NCI-H187 (cell line): ENCODE measurements around the gene MASP2.
"Not testable (repeated sequence)": the region's sequence is repeated elsewhere in the genome, so short reads cannot be mapped to it uniquely, and the experiment has no call there.

ENCODE experiments used
- DNase-seq, 2 experiments: peaks; one replicate each; lab custom pipeline; 2025; lab: John Stamatoyannopoulos, UW

The MASP2 gene

GRCh38 chr1:11058595-11059154 is 11.6 kb upstream of the MASP2 start:
- DNase-seq = no peak

- no peak for DNase-seq
Measured at GRCh38 chr1:11058026-11058425, 11.0 kb upstream of the MASP2 start.

DNA sequence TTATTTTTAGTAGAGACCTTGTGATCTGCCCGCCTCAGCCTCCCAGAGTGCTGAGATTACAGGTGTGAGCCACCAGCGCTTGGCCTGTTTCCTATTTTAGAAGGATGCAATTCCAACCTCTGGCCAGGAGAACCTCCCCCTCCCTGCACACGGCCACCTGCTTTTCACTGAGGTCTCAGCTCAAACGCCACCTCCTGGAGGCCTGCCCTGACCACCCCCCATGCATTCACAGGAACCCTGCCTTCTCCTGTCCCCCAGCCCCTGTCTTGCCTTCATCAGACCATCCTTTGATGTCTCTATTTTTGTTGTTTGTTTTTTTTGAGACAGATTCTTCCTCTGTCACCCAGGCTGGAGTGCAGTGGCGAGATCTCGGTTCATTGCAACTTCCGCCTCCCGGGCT is 10.4 kb upstream of the MASP2 start:
- DNase-seq = no peak

- DNase-seq = no peak
Measured at GRCh38 chr1:11056504-11056903, 9.5 kb upstream of the MASP2 start.

GRCh38 chr1:11055676-11056075 is 8.6 kb upstream of the MASP2 start:
- no peak for DNase-seq

DNA sequence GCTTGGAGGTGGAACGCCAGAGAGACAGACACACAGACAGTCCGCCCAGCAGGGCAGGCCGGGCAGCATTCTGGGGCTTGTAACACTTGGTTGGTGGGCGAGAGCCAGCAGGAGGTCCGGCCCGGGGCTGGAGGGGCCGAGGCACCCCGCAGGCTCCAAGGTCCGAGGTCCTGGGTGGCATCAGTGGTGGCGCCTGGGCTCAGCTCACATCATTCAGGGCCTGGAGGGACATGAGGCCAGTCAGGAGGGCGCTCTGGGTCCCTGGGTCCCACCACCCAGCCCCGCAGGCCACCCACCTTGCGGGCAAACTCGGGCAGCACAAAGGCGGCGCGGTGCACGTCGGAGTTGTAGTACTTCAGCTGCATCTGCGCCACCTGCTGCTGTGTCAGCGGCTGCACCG is 7.6 kb upstream of the MASP2 start:
- no peak for DNase-seq

- DNase-seq = no peak
Measured at GRCh38 chr1:11054181-11054580, 7.1 kb upstream of the MASP2 start.

GRCh38 chr1:11053758-11054137 is 6.7 kb upstream of the MASP2 start:
- DNase-seq = no peak

DNA sequence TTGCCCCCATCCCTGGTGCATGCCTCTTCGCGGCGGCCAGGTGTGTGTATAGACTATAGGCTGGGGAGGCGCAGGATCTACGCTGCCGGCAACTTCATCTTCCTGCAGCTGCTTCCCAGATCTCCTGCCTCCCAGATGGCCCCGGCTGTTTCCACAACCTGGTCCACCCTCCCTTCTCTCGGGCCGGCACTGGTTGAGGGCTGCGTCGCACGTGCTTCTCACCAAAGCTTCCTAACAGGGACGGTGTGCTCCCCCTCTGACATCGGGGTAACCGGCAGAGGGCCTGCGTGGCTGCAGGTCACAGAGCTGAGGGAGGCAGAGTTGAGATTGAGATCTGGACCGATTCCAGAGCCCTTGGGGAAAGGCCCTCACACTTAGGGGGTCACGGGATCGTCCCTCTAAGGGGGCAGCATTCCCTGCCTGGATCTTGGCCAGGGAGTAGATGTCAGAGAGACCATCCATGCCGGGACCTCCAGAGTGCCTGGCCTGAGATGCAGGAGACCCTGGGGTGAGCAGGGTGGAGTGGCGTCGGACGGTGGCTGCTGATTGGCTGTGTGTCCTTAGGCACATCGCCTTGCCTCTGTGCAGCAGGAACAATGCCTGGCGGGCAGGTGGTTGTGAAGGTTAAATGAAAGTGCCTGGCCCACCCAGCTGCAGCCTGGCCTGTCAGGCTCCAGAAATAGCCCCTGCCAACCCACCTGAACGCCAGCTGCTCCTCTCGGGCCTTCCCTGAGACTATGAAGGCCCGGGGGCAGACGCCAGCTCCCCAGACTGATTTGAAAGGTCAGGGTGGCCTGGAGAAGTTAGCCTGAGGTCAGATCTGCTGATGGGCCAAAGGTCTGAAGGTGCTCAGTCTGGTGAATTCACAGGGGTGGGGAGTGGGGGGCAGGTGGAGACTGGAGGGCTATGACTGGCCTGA is 6.1 kb upstream of the MASP2 start:
- no peak for DNase-seq

GRCh38 chr1:11051781-11052511 is 4.9 kb upstream of the MASP2 start:
- DNase-seq = no peak

DNA sequence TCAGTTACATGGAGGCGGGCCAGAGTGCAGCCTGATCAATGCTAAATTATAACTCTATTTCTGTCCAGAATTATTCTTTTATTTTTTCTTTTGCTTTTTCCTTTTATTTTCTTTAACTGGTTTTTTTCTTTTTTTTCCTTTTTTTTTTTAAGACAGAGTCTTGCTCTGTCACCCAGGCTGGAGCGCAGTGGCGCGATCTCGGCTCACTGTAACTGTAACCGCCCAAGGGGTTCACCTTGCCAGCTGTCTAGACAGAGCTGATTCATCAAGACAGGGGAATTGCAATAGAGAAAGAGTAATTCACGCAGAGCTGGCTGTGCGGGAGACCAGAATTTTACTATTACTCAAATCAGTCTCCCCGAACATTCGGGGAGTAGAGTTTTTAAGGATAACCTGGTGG is 4.1 kb upstream of the MASP2 start:
- not testable (repeated sequence) for DNase-seq

GRCh38 chr1:11046270-11046566 is 821 bp downstream of the MASP2 start:
- DNase-seq = no peak

DNA sequence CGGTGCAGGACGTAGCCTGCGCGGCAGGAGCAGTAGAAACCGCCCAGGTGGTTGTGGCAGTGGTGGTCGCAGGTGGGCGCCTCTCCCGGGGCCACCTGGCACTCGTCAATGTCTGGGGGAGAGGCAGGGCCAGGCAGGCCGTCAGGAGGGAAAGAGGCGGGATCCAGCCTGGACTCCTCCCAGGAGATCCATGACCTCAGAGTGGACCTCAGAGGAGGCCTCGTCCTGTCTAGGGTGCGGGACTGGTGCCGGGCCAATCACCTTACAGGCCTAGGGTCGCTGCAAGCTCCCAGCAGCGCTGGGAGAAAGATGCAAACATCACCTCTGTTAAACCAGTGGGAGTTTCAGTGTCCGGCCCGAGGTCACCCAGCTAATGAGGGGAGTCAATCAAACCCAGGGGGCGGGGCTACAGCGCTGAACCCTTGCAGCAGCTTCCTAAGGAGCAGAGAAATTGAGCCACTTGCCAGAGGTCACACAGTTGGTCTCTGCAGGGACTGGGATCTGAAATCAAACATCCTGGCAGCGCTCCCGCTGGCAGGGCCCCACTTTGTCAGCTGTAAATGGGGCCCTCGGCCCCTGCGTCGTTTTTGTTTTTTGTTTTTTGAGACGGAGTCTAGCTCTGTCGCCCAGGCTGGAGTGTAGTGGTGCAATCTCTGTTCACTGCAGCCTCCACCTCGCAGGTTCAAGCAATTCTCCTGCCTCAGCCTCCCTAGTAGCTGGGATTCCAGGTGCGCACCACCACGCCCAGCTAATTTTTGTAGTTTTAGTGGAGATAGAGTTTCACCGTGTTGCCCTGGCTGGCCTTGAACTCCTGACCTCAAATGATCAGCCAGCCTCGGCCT is 1.4 kb downstream of the MASP2 start:
- no peak for DNase-seq

DNA sequence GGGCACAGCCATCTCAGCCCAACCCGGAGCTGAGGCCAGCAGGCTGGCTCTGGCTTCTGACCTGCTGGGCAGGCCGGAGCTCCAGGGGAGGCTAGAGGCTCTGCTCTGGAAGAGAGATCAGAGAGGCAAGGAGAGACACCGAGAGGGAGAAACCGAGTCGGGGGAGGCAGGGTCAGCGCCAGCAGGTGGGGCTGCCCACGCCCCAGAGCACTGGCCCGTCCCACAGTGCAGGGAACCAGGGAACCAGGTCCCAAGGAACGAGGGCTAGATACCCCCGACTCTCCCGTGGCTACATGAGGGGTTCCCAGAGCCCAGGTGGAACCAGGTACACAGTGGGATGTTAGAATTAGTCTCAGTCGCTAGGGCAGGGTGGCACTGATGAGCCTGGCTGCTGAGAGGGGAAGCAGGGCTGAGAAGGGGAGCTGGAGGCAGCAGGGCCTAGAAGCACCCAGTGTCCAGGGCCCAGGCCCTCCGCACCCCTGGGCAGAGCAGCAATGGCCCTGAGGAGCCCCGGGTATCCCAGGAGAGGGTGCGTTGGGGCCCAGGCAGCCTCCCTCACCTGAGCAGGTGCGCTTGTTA is 2.1 kb downstream of the MASP2 start:
- no peak for DNase-seq

- no peak for DNase-seq
Measured at GRCh38 chr1:11044086-11044848, 2.8 kb downstream of the MASP2 start.

- DNase-seq = no peak
Measured at GRCh38 chr1:11042995-11043874, 3.8 kb downstream of the MASP2 start.

GRCh38 chr1:11042065-11042464 is 5.0 kb downstream of the MASP2 start:
- DNase-seq = no peak

GRCh38 chr1:11041048-11041447 is 6.0 kb downstream of the MASP2 start:
- DNase-seq = no peak

DNA sequence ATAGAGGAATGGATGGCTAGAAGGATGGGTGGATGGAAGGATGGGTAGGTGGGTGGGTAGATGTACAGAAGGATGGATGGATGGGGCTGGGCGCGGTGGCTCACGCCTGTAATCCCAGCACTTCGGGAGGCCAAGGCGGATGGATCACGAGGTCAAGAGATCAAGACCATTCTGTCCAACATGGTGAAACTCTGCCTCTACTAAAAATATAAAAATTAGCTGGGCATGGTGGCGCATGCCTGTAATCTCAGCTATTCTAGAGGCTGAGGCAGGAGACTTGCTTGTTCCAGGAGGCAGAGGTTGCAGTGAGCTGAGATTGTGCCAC is 7.0 kb downstream of the MASP2 start:
- DNase-seq = not testable (repeated sequence)

DNA sequence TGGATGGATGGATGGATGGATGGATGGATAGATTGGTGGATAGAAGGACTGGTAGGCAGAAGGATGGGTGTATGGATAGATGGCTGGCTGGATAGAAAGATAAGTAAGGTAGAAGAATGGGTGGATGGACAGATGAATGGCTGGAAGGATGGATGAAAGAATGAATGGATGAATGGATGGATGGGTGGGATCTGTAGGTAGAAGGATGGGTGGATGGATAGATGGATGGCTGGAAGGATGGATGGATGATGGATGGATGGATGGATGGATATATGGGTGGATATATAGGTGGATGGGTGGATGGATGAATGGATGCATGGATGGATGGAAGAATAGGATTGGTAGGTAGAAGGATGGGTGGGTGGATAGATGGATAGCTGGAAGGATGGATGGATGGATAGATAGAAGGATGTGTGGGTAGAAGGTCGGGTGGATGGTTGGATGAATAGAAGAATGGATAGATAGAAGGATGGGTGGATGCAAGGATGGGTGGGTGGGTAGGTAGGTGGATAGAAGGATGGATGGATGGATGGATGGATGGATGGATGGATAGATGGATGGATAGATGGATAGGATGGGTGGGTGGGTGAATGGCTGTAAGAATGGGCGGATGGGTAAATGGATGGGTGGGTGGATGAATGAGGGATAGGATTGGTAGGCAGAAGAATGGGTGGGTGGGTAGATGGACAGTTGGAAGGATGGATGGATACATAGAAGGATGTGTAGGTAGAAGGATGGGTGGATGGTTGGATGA is 7.5 kb downstream of the MASP2 start:
- no peak for DNase-seq
